OCI-LY7 (cell line): ENCODE results near the gene CD81.

Experiments used
- CTCF ChIP-seq: fragments of 200-600 bp; sonication (generic); conservative IDR thresholded peaks from 2 replicates; pipeline ENCODE4 v1.5.1; 2014; ENCODE audit warnings: mild to moderate bottlenecking, antibody characterized with exemption, low read length, moderate library complexity, mixed read lengths
- EZH2phosphoT487 ChIP-seq: fragments of 200-600 bp; sonication (generic); IDR thresholded peaks from 2 replicates; pipeline ENCODE4 v1.6.1; 2018; ENCODE audit warnings: low read depth, borderline replicate concordance, mild to moderate bottlenecking, mixed run types, antibody characterized with exemption, low read length, moderate library complexity, mixed read lengths

DNA sequence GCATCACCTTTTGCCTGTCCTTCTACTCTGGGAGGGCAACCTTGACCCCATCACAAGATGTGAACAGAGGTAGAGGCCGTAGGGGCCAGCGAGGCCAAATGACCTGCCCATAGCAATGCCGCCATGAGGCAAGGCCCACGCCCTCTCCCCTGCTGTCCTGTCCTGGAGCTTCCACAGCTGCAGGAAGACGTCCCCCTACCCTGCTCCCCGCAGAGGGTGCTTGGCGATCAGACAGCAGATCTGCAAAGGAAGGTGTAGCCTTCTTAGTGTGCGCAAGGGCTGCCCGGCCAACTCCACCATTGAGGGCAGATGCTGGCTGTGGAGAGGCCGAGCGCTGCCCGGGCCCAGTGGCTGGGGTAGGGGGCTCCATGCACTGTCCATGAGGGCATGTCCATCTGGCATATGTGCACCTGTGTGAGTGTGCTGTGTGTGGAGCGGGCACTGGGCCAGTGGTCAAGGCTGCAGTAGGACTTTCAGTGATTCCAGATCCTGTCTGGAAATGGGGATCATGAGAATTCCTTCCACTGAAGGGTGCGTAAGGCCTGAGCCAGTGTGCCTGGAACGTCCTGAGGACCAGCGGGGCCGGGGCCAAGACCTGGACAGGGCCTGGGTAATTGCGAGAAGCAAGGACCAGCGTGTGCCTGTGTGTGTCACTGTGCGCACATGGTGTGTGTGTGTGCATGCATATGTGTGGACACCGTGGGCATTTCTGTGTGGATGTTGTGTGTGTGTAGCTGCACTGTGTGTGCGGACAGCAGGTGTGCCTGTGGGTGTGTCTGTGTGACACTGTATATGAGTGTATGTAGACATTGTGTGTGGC, 56.2 kb downstream of the CD81 start:
- TF ChIP-seq CTCF, result no peak
- TF ChIP-seq EZH2phosphoT487, result no peak
